ENCODE results near the gene EVL.
"Not testable (repeated sequence)": the region's sequence is repeated elsewhere in the genome, so short reads cannot be mapped to it uniquely, and the experiment has no call there.

The EVL gene

DNA sequence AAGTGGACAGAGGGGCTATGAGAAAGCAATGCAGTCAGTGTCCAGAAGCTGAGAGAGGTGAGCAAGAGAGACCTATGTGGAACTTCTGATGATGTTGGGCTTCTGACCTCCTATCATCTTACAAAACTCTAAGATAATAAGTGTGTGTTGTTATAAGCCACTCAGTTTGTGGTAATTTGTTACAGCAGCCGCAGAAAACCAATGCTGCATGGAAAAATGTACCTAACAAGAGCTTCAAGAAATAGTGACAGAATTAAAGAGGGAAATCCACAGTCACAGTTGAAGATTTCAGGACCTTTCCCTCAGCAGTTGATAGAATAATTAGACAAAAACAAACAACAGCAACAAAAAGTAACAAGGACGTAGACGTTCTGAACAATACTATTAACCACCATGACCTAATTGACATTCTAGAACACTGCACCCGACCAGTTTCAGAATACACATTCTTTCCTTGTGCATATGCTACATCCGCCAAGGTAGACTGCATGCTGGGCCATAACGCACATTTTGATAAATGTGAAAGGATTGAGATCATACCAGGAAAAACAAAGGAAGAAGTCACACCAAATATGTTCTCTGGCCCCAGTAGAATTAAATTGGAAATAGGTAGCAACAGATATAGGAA, 1.8 kb upstream of the EVL start:
- Histone ChIP-seq H3K36me3 (no peaks in the 10 kb centered on the region), H3K27ac (no peak overlapping the region), H3K27me3 (no peaks in the 10 kb centered on the region), H3K4me3 (no peak overlapping the region), H3K9me3 (no peaks in the 10 kb centered on the region), H3K4me1 (peaks cover 0 to 9% (median 0%) of the 10 kb centered on the region in 4 donors)
- DNase-seq, result no peak
- intact Hi-C loops (cut with DNase I; ENCODE audit: low total_unique reads), result no loop called here
- TF ChIP-seq, protein P1, sequence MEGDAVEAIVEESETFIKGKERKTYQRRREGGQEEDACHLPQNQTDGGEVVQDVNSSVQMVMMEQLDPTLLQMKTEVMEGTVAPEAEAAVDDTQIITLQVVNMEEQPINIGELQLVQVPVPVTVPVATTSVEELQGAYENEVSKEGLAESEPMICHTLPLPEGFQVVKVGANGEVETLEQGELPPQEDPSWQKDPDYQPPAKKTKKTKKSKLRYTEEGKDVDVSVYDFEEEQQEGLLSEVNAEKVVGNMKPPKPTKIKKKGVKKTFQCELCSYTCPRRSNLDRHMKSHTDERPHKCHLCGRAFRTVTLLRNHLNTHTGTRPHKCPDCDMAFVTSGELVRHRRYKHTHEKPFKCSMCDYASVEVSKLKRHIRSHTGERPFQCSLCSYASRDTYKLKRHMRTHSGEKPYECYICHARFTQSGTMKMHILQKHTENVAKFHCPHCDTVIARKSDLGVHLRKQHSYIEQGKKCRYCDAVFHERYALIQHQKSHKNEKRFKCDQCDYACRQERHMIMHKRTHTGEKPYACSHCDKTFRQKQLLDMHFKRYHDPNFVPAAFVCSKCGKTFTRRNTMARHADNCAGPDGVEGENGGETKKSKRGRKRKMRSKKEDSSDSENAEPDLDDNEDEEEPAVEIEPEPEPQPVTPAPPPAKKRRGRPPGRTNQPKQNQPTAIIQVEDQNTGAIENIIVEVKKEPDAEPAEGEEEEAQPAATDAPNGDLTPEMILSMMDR (IDR thresholded peaks at IDR 0.05), result no peak

DNA sequence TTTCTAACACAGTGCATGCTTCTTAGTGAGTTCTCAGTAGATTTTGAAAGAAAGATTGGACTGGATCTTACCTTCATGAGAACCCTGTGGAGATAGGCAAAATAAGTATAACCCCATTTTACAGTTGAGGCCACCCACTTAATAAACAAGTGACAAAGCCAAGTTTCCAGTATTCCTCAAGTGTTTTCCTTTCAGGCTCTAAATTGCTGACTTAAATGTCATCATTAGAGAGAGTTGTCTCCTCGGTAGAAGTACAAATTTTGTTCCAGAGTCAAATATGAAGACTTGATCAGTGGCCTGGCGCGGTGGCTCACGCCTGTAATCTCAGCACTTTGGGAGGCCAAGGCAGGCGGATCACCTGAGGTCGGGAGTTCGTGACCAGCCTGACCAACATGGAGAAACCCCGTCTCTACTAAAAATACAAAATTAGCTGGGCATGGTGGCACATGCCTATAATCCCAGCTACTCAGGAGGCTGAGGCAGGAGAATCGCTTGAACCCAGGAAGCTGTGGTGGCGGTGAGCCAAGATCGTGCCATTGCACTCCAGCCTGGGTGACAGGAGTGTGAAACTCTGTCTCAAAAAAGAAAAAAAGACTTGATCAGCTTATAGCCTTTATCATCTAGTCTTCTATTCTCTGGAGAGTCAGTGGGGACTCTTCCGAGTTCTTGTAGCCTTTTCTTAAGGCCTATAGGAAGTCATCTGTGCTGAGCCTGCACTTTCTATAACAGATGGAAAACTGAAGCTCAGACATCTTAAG, 708 bp upstream of the EVL start:
- intact Hi-C loops (cut with DNase I; ENCODE audit: low total_unique reads), result not testable (repeated sequence)

DNA sequence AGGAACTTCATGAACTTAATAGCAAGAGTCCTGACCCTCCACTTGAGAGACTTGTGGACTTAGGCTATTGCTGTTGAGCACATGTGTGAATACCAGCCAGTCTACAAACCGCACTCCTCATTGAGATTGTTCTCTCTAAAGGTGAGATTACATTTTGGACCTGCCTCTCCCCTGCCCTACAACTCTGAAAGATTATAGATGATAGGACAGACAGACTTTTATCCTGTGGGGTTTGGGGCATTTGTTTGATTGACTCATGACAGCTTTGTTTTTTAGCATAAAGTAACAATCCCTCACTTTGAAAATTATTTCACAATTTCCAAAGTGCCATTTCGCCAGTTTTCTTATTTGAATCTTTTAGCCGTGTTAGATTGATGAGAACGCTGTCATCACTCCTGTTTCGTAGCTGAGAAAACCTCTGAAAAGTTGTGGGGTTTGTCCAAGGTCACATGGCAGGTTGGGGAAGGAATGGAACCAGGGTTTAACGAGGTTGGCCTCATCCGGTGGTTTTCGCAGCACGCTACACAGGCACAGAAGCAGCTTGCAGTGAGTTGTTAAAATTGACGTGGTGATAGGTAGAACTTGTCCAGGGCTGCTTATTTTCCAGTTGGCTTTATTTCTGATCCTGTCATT, 836 bp downstream of the EVL start:
- H3K4me1 ChIP-seq, result peaks cover 0 to 9% (median 0%) of the 10 kb centered on the region in 4 donors
- H3K4me3 ChIP-seq, result no peak overlapping the region
- TF ChIP-seq, protein P1 (IDR thresholded peaks at IDR 0.05), result no peak
- DNase-seq, result no peak
- intact Hi-C loops (cut with DNase I; ENCODE audit: low total_unique reads), result no loop called here
- H3K27me3 ChIP-seq, result no peaks in the 10 kb centered on the region
- no peaks in the 10 kb centered on the region for H3K9me3 ChIP-seq
- H3K36me3 ChIP-seq, result no peaks in the 10 kb centered on the region
- H3K27ac ChIP-seq, result no peak overlapping the region

More for the DNA sequence above, 708 bp upstream of the EVL start:
- H3K36me3 ChIP-seq, DNase-seq, H3K4me1 ChIP-seq, H3K27me3 ChIP-seq, H3K27ac ChIP-seq, H3K9me3 ChIP-seq, H3K4me3 ChIP-seq: not testable (repeated sequence)

DNA sequence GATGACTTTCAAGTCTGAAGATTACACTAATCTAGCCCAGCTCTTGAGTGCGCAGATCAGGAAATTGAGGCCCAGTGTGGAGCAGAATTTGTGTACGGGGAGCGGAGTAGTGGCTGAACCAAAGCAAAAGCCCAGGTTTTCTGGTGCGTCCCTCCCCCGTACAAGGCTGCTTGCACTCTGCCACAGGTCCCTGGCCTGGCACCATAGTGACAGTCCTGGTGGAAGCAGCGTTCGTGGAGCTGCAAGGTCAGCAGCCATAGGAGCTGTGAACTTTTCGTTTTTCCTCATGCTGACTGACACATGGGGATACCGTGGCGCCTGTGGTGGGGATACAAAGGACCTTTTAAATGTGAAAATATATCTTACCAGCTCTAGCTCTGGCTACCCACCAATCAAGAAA, 1.7 kb downstream of the EVL start:
- TF ChIP-seq, protein P1 (IDR thresholded peaks at IDR 0.05), result no peak
- intact Hi-C loops (cut with DNase I; ENCODE audit: low total_unique reads), result no loop called here
- H3K4me1 ChIP-seq, result peaks cover 0 to 9% (median 0%) of the 10 kb centered on the region in 4 donors
- no peaks in the 10 kb centered on the region for H3K36me3 ChIP-seq
- H3K9me3 ChIP-seq, result no peaks in the 10 kb centered on the region
- no peak overlapping the region for H3K27ac ChIP-seq
- DNase-seq, result no peak
- no peaks in the 10 kb centered on the region for H3K27me3 ChIP-seq
- no peak overlapping the region for H3K4me3 ChIP-seq

DNA sequence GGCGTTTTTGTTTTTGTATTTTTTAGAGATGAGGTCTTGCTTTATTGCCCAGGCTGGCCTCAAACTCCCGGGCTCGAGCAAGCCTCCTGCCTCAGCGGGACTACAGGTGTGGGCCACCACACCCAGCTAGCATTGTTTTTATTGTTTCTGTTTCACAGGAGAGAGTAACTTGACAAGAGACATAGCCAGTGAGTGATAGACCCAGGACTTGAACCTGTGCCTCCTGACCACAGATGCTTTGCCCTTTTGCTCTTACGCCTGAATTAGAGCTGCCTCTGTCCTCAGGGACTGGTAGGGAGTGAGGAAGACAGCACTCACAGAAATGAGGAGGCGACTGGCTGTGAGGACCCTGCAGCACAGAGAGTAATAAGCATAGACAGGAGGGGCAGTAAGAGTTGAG, 2.3 kb downstream of the EVL start:
- no peaks in the 10 kb centered on the region for H3K36me3 ChIP-seq
- H3K27me3 ChIP-seq, result no peaks in the 10 kb centered on the region
- TF ChIP-seq, protein P1 (IDR thresholded peaks at IDR 0.05), result no peak
- no peak overlapping the region for H3K27ac ChIP-seq
- intact Hi-C loops (cut with DNase I; ENCODE audit: low total_unique reads), result no loop called here
- H3K4me1 ChIP-seq, result peaks cover 0 to 9% (median 0%) of the 10 kb centered on the region in 4 donors
- no peak for DNase-seq
- no peak overlapping the region for H3K4me3 ChIP-seq
- no peaks in the 10 kb centered on the region for H3K9me3 ChIP-seq

All from tibial artery (tissue), 4 donors.